HL-60/S4 treated with phorbol 12-myristate 13-acetate at 8.2 ng/mL for 4 days and 3 days (cell line): Measurements from ENCODE around the gene MCM8.

Experiments
- in situ Hi-C: fragments of 300-500 bp; cut with MboI; formaldehyde crosslinking; loops from 2 replicates; pipeline ENCODE4 v1.15.0; 2022; ENCODE audit warnings: low sequenced_read_pairs

MCM8 gene

DNA sequence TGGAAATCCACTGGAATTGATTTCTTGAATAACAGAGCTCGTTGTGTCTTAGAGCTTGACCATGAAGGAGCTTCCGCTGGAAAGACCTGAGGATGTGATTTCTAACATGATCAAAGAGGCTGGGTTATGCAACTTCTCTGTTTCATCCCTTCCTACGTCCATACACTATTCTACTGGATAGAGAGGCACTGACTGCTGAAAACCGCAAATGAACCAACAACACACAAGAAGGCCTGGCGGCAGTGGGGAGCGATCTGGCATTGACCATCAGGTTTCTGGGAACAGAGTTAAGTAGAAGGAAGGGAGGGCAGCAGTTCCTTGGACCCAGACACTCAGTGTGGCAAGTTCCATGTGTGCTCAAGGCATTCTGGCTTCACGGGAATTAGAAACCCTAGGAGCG lies 90.1 kb downstream of the MCM8 start:
- in situ Hi-C loops = no loop called here

- in situ Hi-C loops = no loop called here
Measured at GRCh38 chr20:6040958-6041807, 90.7 kb downstream of the MCM8 start.

- in situ Hi-C loops = no loop called here
Measured at GRCh38 chr20:6041808-6042265, 91.4 kb downstream of the MCM8 start.

DNA sequence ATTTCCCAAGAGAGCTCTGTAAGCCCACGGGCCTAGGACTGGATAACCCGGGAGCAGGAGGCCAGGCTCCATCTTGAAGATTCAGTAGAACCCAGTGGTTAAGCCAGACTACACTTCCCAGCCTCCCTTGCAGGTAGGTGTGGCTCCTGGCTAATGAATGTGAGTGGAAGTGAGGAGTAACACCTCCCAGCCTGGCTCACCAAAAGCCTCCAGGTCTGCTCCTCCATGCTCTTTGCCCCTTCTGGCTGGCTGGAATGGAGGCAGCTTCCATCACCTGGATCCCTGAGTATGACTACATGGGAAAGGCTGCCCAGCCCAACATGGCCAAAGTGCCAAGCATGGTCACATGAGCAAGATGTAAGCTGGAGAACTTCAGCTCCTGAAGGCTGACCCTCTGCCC lies 93.7 kb downstream of the MCM8 start:
- in situ Hi-C loops = no loop called here

DNA sequence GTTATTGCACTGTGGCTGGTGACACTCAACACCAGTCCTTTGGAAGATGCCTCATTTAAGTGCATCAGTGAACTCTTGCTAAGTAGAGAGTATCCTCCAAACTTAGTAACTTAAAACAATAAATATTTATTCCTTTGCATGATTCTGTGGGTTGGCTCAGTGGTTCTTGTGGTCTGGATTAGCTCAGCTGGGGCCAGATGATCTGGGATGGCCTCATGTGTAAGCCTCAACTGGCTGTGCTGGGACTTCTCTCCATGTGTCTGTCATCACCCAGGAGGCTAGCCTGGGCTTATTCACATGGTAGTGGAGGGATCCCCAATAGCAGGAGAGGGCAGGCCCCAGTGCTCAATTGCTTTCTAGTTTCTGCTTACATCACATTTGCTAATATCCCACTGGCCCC lies 95.1 kb downstream of the MCM8 start:
- in situ Hi-C loops = no loop called here

GRCh38 chr20:6046432-6046831 lies 96.0 kb downstream of the MCM8 start:
- in situ Hi-C loops = no loop called here

GRCh38 chr20:6048391-6048790 lies 97.9 kb downstream of the MCM8 start:
- in situ Hi-C loops = no loop called here
